Left renal cortex interstitium (tissue), 4 donors: Measurements from ENCODE around the gene MX2. TPM values are rescaled to one million over a fixed set of nuclear protein-coding genes. Genes with fewer than 3 reads are reported as not detected.

ENCODE experiments used
- DNase-seq, 4 donors: peaks; one replicate each; pipeline ENCODE4 v3.0.0-alpha.2; 2013; ENCODE audit warnings: low read depth in 4 of 4, low spot score in 2 of 4, missing footprints in 1 of 4
- polyA plus RNA-seq, 4 donors: library from polyadenylated mRNA; unstranded; fragments of 120-200 nt; gene quantifications; one replicate each; pipeline ENCODE4 v1.2.1, GENCODE V29; 2013; ENCODE audit not compliant: insufficient read length in 4 of 4

The MX2 gene
- polyA plus RNA-seq, 4 donors = 0.94 to 2.1 (median 1.3) TPM

DNA sequence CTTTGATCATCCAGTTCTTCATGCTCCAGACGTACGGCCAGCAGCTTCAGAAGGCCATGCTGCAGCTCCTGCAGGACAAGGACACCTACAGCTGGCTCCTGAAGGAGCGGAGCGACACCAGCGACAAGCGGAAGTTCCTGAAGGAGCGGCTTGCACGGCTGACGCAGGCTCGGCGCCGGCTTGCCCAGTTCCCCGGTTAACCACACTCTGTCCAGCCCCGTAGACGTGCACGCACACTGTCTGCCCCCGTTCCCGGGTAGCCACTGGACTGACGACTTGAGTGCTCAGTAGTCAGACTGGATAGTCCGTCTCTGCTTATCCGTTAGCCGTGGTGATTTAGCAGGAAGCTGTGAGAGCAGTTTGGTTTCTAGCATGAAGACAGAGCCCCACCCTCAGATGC is 96.7 kb downstream of the MX2 start:
- DNase-seq = no peak

Other genes with a start within 250 kb of the MX2 start
- 10 to 100 TPM; 24.6 to 34.0 (median 28.6) TPM for gene BACE2, start 193.9 kb upstream of the MX2 start, polyA plus RNA-seq
- gene FAM3B, start 45.2 kb upstream of the MX2 start, polyA plus RNA-seq = 10 to 100 TPM; 14.1 to 33.9 (median 20.0) TPM
- 10 to 100 TPM in 2 of 4 donors, 1 to 10 TPM in 2; 7.5 to 11.0 (median 9.7) TPM for gene MX1, start 64.2 kb downstream of the MX2 start, polyA plus RNA-seq
- 10 to 100 TPM; 33.0 to 46.1 (median 37.8) TPM for gene TMPRSS2, start 146.1 kb downstream of the MX2 start, polyA plus RNA-seq